ENCODE measurements around the gene UBAP2L.

Gene UBAP2L

GRCh38 chr1:154220071-154220969 lies at the start of gene UBAP2L:
Gene UBAP2L, plus strand, starts transcription at chr1:154220955. Its CDS starts 4,169 bp downstream, at chr1:154225124.
- DNase-seq (ENCODE audit: low read depth): peak; percentile 100

GRCh38 chr1:154171223-154171583 lies 49.6 kb upstream of the UBAP2L start:
- DNase-seq (ENCODE audit: low read depth): no peak

- DNase-seq (ENCODE audit: low read depth): no peak
These were observed 48.9 kb upstream of the UBAP2L start for GRCh38 chr1:154171880-154172279.

DNA sequence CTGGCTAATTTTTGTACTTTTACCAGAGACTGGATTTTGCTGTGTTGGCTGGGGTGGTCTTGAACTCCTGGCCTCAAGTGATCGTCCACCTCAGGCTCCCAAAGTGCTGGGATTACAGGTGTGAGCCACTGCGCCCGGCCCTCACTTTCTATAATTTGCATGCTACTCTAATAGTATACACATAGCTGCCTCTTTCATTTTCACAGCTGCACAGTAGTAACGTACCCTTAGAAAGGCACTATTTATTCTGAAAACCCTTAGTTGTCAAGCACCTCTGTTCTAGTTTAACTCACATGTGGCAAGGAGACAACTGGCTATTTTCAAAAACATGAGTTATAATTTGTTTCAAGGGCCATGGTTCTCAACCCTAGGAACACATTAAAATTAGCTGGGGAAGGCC lies 46.1 kb upstream of the UBAP2L start:
- DNase-seq (ENCODE audit: low read depth): no peak

DNA sequence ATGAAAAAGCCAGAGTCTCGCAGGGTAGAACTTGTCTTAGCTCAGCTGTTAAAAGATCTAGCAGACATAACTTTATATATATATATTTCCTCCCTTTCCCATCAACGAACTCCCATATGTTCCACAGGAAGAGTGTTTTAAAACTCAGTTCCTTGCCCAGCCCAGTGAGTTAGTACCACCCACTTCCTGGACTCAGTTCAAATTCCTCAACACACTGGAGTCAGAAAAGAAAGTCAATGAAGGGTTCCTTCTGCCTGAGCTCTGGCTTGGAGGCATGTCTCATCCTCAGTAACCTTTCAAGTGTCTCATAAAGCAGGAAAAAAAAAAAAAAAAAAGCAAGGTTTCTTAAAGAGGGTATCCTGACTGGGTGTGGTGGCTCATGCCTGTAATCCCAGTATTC lies 44.4 kb upstream of the UBAP2L start:
- peak; percentile 57 for DNase-seq (ENCODE audit: low read depth)

- DNase-seq (ENCODE audit: low read depth): no peak
These were observed 42.7 kb upstream of the UBAP2L start for GRCh38 chr1:154178013-154178412.

GRCh38 chr1:154178911-154179811 lies 41.6 kb upstream of the UBAP2L start:
- DNase-seq (ENCODE audit: low read depth): no peak

- DNase-seq (ENCODE audit: low read depth): no peak
These were observed 40.6 kb upstream of the UBAP2L start for GRCh38 chr1:154179946-154180687.

DNA sequence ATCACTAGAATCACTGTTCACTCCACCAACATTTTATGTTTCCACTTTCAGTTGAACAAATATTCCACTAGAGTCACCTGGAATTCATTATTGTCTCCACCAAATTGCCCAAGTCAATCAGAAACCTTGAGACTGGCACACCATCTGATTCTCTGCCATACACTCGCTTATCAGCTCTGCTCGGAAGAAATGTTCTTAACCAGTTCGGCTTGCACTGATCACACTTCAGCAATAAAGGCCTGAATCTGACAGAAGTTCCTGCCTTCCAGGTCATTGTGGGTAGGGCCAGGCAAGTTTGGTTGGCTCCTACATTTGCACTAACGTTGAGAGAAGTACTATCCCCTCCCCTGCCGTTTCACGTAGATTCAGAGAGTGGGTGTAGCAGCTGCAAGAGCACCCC lies 38.8 kb upstream of the UBAP2L start:
- no peak for DNase-seq (ENCODE audit: low read depth)

DNA sequence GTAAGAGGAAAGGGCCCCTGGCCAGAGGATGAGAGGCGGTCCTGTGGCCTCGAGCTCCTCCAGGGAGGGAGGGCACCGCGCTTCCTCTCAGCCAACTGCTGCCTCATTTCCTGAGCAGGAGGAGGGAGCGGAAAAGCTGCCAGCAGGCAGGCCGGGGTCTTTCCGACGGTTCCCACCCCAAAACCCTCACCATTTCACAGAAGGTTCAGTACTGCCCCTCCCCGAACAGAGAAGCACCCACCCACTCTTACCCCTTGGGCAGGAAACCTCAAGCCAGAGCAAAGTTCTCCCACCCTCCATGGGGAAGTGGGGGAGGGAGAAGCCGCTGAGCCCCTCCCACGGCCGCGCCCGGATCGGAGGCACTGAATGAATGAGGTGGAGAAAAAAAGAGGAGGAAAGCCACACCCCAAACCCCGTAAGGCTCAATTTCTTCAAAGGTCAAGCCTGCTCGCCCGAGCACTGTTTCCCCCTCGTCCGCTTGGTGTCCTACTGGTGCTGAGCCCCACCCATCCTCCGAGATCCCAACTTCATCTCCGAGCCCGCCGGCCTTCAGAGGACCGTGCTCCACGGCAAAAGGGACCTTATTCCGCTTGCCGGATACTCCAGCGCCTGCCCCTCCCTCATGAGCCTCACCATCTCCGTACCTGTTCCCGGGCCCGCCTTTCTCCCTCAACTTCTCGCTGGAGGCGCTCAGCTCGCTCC lies 38.3 kb upstream of the UBAP2L start:
- DNase-seq (ENCODE audit: low read depth): peak; percentile 68

DNA sequence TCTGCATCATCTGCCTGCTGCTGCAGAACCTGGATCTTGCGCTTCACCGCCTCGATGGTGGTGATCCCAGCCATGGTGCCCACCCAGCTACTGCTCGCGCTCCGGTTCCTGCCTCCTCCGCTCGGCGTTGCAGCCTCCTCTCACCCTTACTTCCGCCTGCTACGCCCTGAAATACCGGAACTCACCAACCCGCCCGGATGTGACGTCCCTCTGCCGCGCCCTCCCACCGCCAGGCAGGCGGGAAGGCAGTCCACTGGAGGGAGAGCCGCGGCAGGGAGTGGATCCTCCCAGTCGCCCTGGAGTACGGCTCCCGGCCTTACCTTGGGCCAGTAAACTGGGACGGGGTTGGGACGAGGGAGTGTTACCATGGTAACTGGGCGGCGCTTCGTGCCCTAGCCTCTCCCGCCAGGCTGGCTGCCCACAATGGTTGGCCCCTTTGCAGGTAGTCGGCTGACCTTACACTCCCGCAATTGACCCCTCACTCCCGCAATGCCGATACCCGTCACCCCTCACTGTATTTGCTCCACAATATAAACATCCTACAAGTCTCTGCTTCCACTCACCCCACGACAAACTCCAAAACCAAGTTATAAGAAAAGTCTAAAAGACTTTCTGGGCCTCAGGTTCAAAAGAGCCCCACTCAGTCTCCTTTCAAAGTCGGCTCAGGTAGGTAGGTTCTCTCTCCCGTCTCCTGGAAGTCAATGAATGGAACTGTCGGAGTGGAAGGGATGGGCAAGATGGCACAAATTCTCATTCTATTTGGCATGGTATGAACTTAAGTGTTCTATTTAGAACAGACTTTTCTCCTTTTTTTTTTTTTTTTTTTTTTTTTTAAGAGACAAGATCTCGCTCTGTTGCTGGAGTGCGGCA lies 37.5 kb upstream of the UBAP2L start:
- DNase-seq (ENCODE audit: low read depth): peak; percentile 92

DNA sequence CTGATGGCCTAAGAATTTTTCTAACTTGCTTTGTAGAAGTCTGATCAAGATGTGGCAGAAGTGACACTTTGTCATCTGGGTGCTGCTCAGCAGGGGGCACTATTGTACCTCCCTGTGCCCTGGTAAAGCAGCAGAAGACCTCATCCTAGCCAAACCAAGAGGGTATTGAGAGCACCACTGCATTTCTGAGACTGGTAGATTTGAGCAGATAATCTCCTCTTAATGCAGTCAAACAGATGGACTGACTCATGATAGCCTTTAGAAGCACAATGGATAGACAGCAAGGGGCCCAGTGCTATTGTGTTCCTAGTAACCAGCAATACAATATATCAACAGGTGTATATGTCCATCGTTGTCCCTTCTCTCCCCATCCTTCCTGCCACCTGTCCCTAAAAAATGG lies 34.6 kb upstream of the UBAP2L start:
- DNase-seq (ENCODE audit: low read depth): peak; percentile 30

DNA sequence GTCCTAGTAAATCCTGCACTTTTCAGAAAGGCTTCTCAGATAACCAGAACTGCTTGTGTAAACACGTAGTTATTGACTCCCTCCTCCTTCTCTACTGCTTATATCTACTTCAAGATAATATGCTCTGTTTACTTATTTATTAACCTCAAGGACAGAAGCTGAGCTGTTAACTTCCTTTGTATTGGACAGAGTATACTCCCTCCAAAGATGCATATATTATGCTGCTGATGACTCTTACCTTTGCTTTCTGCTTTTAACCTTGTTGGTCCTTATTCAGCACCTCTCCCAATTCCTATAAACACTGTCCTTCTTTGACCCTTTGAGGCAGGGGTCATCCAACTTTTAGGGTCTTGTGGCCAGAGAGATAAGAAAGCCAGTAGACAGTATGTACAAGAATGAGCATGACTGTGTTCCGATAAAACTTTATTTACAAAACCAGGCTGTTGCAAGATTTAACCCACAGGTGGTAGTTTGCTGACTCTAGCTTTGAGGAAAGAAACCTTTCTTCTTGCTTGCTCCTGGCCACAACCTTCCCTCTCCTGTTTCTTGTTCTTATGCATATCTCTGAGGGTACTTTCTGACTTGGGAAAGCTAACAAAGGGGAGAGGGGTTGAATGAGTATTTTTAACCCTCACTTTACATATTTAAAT lies 33.8 kb upstream of the UBAP2L start:
- DNase-seq (ENCODE audit: low read depth): no peak

DNA sequence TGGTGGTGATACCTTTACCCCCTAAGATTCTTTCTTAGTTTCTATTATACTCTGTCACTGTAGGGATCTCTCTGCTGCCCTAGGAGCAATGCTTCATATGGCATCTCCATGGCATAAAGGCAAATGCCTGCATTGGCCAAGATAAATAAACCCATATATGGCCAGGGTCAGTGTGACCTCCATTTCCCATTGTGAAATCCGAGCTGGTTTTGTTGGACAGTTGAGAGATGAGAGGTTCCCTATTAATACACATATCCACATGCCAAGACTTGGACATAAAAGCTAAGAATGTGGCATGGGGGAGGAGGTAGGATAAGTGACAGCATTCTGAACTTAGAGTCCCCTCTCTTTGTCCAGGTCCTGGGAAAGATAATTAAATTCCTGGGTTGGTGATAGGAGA lies 30.2 kb upstream of the UBAP2L start:
- peak; percentile 77 for DNase-seq (ENCODE audit: low read depth)

GRCh38 chr1:154191990-154192461 lies 28.7 kb upstream of the UBAP2L start, which contains the start of gene TPM3:
Gene TPM3, minus strand, starts transcription at chr1:154192100. Its CDS starts 82 bp downstream, at chr1:154192018.
- DNase-seq (ENCODE audit: low read depth): peak; percentile 6

DNA sequence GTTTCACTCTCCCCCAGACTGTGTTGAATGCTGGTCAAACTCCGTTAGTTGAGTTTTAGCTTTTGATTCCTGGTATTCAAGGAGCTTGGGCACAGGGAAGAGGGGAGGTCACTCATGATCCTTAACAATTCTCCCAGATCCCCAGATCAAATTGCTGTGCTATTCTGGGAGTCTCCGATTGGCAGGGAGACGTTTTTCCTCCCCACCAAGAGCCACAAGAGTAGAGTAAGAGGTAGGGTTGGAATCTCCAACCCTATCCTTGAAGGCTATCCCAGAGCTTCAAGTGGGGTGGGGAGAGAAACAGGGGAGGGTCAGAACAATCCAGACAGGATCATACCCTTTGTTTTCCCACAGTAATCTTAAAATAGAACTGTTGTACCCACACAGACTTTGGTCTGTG lies 28.3 kb upstream of the UBAP2L start:
- no peak for DNase-seq (ENCODE audit: low read depth)

DNA sequence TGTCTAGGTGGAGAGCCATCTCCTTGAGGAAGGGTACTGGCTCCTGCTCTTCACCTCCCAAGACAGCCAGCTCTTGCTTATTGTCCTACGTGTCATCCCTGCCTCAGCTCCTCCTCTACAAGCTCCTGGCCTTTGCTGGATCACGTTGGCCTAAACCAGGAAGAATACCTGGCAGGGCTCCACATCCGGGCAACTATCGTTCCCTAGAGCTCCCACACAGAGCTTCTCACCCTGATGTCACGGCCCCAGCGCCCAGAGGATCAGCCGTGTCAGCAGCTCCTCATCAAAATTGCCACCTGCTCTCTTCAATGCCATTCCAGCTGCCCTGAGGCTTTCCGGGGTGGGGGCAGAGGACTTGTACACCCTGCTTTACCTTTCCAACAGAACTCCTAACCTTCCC lies 26.9 kb upstream of the UBAP2L start:
- no peak for DNase-seq (ENCODE audit: low read depth)

GRCh38 chr1:154198756-154199562 lies 21.8 kb upstream of the UBAP2L start:
- DNase-seq (ENCODE audit: low read depth): peak; percentile 50

GRCh38 chr1:154199563-154199879 lies 21.2 kb upstream of the UBAP2L start:
- no peak for DNase-seq (ENCODE audit: low read depth)
